AG09319 (cell line): ENCODE results near the gene FAM237A.
A peak's percentile ranks its signal among the peaks of the same experiment; 100 is the strongest.

Source experiments
- DNase-seq: peaks from one replicate; pipeline ENCODE4 v3.0.0-alpha.2; 2010; ENCODE audit warnings: low read depth; ENCODE audit errors: extremely low read depth
- CTCF ChIP-seq: IDR thresholded peaks from 2 replicates; pipeline ENCODE4 v1.5.1; 2011; ENCODE audit warnings: low read depth, mild to moderate bottlenecking, inconsistent platforms, low read length, moderate library complexity

The FAM237A gene

GRCh38 chr2:206642075-206643025 is at the start of gene FAM237A:
FAM237A (plus strand) TSS chr2:206642487; CDS start chr2:206644237, 1,750 bp downstream.
- DNase-seq: peak; percentile 16
- TF ChIP-seq CTCF: no peak

GRCh38 chr2:206597717-206598218 is 44.5 kb upstream of the FAM237A start:
- no peak for TF ChIP-seq CTCF
- DNase-seq: no peak

GRCh38 chr2:206603243-206603642 is 39.0 kb upstream of the FAM237A start:
- TF ChIP-seq CTCF: no peak
- DNase-seq: no peak

DNA sequence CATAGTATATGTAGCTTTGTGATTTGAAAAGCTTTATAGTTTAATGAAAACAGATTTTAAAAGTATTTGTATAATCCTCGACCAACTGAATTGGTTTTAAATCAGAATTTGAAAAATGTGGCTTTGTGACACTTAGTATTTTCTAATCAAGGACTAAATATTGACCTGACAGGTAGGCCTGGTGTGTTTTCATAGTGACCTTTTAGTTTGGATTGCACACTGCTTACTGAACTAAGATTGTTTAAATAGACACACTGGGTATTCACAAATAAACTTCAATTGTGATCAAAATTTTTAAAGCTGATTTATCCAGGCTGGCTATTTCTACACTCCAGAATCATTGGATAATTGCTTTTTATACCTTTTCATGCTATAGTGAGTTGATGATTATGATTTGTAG is 31.8 kb upstream of the FAM237A start:
- TF ChIP-seq CTCF: no peak
- DNase-seq: no peak

GRCh38 chr2:206611191-206611590 is 31.1 kb upstream of the FAM237A start:
- no peak for TF ChIP-seq CTCF
- DNase-seq: no peak

- no peak for TF ChIP-seq CTCF
- DNase-seq: no peak
Measured at GRCh38 chr2:206611736-206612135, 30.6 kb upstream of the FAM237A start.

DNA sequence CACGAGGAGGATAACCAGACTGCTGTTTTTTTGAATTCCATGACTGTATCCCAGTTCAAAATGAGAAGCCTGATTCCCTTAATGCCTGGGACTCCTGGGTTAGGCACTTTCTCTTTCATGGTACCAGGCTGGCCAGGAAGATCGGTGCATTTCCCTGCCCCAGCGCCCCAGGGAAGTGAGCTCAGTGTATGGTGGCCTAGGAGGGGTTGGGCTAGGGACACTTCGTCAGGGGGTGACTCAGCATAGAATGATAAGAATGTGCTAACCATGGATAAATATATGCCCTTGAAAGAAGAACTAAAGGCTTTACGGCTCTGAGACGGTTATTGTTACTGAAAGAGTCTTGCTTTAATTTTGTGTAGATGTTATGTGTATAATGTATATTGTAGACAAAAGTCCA is 27.5 kb upstream of the FAM237A start:
- TF ChIP-seq CTCF: no peak
- DNase-seq: no peak
